Spinal cord (tissue), 10 donors: ENCODE results near the gene UBE2J2. TPM values are rescaled to one million over a fixed set of nuclear protein-coding genes. Genes with fewer than 3 reads are reported as not detected.
"Not testable (repeated sequence)": the region's sequence is repeated elsewhere in the genome, so short reads cannot be mapped to it uniquely, and the experiment has no call there.

Source experiments
- DNase-seq, 6 donors: peaks; one replicate each; pipeline versions ENCODE4 v3.0.0 to v3.0.0-alpha.2; 2013 to 2015; ENCODE audit warnings: low spot score in 6 of 6, low read depth in 4 of 6
- H3K27ac ChIP-seq: one replicate; pipeline ENCODE4 v1.5.1; 2013; ENCODE audit warnings: low read depth, low read length, control low read depth
- H3K27me3 ChIP-seq: one replicate; pipeline ENCODE4 v1.6.1; 2013; ENCODE audit warnings: low read length; ENCODE audit not compliant: control insufficient read depth, insufficient read depth
- H3K36me3 ChIP-seq: one replicate; pipeline ENCODE4 v1.6.1; 2013; ENCODE audit warnings: low read length; ENCODE audit not compliant: control insufficient read depth, insufficient read depth
- H3K4me1 ChIP-seq: one replicate; pipeline ENCODE4 v1.6.1; 2013; ENCODE audit warnings: low read length; ENCODE audit not compliant: control insufficient read depth, insufficient read depth
- H3K4me3 ChIP-seq: one replicate; pipeline ENCODE4 v1.5.1; 2013; ENCODE audit warnings: low read depth, low read length, control low read depth
- H3K9me3 ChIP-seq: one replicate; pipeline ENCODE4 v1.6.1; 2013; ENCODE audit warnings: low read length; ENCODE audit not compliant: control insufficient read depth, insufficient read depth
- whole genome bisulfite sequencing: methylation state at CpG from one replicate; pipeline ENCODE4 v1.1.5; 2013; ENCODE audit warnings: missing lambda C conversion rate; ENCODE audit not compliant: insufficient coverage; 5-methylcytosine and 5-hydroxymethylcytosine counted together
- polyA plus RNA-seq, 2 donors: library from polyadenylated mRNA; unstranded; fragments of 120-200 nt; gene quantifications; one replicate each; pipeline ENCODE4 v1.2.1, GENCODE V29; 2013; ENCODE audit not compliant: insufficient read length in 2 of 2
- total RNA-seq, 2 donors: library from RNA; depleted of rRNA in 1 of 2; stranded (reverse); fragments of 120-200 nt in 1 of 2; fragments of >200 nt in 1 of 2; gene quantifications; one replicate each; pipeline versions ENCODE4 v1.2.3 to v1.2.4, GENCODE V29; 2013 to 2014
- donor health status: healthy.

The UBE2J2 gene
- total and polyA plus RNA-seq, 4 donors = 26.4 to 82.9 (median 54.0) TPM

DNA sequence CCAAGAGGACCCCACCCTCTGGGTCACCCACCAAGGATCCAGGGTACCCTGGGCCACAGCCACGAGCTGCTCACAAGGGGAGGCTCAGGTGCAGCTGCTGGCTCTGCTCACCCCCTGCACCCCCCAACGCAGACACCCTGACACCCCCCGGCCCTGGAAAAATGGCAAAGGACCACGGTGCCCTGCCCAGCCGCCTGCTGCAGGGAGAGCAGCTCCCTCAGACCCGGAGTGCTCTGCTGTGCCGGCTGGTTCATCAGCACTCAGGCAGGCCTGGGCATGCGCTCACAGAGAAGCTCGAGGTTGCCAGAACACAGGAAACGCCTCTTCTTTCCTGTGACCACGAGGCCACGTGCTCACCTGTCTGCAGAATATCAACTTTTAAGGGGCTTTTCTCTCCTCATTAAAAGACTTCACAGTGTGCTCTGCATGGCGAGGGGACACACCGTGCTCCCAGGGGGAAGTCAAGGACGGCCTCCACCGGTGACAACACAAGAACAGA lies 22.8 kb downstream of the UBE2J2 start:
- Histone ChIP-seq H3K4me1 (no peaks in the 10 kb centered on the region), H3K36me3 (peaks cover 45% of the 10 kb centered on the region), H3K9me3 (no peaks in the 10 kb centered on the region), H3K27ac (no peak overlapping the region), H3K4me3 (no peak overlapping the region), H3K27me3 (peaks cover 18% of the 10 kb centered on the region)
- DNase-seq = no peak
- WGBS = 85% methylated on average over 15 of the region's 16 CpGs

DNA sequence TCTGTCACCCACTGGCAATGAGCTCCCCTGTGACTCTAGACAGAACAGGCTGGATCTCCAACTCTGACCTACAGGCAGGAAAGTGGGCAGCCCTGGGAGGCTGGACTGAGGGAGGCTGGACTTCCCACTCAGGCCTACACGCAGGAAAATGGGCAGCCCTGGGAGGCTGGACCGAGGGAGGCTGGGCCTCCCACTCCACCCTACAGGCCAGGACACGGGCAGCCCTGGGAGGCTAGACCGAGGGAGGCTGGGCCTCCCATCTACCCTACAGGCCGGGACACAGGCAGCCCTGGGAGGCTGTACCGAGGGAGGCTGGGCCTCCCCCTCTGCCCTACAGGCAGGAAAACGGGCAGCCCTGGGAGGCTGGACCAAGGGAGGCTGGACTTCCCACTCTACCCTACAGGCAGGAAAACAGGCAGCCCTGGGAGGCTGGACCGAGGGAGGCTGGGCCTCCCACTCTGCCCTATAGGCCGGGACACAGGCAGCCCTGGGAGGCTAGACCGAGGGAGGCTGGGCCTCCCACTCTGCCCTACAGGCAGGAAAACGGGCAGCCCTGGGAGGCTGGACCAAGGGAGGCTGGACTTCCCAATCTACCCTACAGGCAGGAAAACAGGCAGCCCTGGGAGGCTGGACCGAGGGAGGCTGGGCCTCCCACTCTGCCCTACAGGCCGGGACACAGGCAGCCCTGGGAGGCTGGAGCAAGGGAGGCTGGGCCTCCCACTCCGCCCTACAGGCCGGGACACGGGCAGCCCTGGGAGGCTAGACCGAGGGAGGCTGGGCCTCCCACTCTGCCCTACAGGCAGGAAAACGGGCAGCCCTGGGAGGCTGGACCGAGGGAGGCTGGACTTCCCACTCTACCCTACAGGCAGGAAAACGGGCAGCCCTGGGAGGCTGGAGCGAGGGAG lies 25.4 kb downstream of the UBE2J2 start:
- not testable (repeated sequence) for H3K27ac ChIP-seq, H3K9me3 ChIP-seq, DNase-seq, H3K4me3 ChIP-seq
- Histone ChIP-seq H3K36me3 (peaks cover 28% of the 10 kb centered on the region), H3K27me3 (peaks cover 27% of the 10 kb centered on the region), H3K4me1 (peaks cover 11% of the 10 kb centered on the region)
- 96% methylated on average over 4 of the region's 21 CpGs for WGBS

DNA sequence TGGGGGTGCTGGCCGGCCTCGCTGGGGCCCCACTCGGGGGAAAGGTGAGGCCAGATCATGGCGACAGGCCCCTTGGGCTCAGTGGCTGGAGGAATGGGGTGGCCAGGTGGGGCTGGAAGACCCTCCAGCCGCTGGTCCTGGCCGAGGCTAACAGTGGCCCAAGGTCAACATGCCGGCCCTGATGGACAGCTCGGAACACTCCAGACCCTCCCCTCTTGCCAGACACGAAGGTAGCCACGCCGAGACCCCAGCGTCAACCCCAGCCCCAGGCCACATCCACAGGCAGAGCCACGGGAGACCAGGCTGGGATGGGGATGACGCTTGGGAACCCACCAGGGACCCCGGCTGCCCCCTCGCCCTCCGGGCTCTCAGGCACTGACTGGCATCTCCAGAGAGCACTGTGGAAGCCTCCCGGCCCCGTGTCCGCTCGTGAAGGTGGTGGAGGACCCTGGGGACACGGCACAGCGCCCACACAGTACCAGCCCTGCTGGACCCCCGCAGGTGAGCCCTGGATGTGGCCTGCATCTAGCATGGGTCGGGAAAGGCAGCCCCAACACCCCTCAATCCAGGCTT lies 26.2 kb downstream of the UBE2J2 start:
- Histone ChIP-seq H3K27me3 (peaks cover 27% of the 10 kb centered on the region), H3K4me1 (peaks cover 11% of the 10 kb centered on the region)
- 69% methylated on average over 25 of the region's 25 CpGs for WGBS

DNA sequence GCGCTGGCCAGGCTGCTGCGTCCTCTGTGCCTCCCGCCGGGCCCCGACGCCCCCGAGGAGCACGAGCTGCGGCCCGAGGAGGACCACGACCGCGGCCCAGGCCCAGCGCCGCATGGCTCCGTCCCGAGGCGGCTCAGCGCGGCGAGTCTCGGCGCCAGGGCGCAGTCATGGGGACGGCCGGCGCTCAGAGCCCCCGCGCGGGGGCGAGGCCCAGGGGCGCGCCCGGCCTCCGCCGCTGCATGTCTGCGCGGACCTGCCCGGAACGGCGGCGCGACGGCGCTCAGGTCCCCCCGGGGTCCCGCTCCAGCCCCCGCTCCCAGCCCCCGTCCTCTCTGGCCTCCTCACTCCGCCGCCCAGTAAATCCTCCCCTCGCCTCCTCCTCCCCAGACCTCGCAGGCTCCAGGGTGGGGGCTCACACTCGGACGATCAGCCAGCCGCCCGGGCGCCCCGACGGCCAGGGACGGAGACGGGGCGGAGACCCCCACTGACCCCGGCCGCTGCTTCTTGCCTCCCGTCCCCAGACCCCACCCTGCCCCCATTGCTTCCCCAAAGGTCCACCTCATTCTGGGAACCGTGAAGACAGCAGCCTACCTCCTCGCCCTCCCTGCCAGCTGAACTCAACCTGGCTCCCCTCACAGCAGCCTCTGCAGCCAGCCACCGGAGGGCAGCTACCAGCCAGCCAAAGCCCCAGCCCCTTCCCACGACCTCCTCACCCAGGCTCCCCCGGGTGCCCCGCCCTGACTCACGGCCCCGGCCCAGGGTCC lies 26.9 kb downstream of the UBE2J2 start, which contains the start of gene C1QTNF12:
TSS of gene C1QTNF12 (minus strand) at position 146 of the 764 bp plus-strand sequence. CDS start at position 114, 32 bp downstream.
- Histone ChIP-seq H3K27me3 (peaks cover 27% of the 10 kb centered on the region), H3K36me3 (peaks cover 26% of the 10 kb centered on the region), H3K9me3 (no peaks in the 10 kb centered on the region), H3K27ac (no peak within 1 kb of the TSS), H3K4me3 (no peak within 1 kb of the TSS), H3K4me1 (peaks cover 11% of the 10 kb centered on the region)
- DNase-seq = no peak
- WGBS = 3% methylated on average over 72 of the region's 74 CpGs

More for the DNA sequence above, 26.2 kb downstream of the UBE2J2 start:
- H3K4me3 ChIP-seq = no peak overlapping the region
- DNase-seq = no peak
- H3K9me3 ChIP-seq = no peaks in the 10 kb centered on the region
- H3K27ac ChIP-seq = no peak overlapping the region
- peaks cover 26% of the 10 kb centered on the region for H3K36me3 ChIP-seq

DNA sequence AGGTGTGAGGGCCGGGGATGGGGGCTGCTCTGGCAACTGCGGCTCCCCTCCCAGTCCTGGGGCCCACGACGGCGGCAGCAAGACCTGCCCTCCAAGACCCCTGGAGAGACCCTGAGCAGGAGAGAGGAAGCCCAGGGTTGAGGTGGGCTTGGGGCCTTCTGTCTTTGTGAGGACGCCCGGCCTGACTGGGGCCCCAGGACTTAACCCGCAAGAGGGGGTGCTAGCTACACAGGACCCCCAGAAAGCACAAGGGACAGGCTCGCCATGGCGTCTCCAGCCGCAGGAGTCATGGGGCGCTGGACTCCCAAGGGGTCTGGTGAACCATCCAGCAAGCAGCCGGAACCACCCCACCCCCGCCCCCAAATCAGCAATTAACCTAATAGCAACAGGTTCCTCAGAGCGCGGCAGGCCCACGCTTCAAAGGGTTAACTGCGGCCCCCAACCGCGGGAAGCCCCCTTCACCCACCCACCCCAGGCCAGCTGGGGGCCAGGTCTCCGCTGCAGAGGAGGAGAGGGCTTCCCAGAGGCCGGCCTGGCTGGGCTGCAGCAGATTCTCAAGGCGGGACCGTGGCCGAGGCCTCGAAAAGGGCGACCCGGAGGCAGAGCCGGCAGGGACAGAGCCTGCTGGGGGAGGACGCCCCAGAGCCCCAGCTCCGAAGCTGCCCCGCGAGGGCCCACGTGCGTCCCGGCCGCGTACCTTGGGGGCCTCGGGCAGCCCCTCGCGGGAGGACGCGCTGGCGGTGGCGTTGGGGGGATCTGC lies 27.7 kb downstream of the UBE2J2 start:
- Histone ChIP-seq H3K4me3 (no peak overlapping the region), H3K4me1 (peaks cover 11% of the 10 kb centered on the region), H3K9me3 (no peaks in the 10 kb centered on the region), H3K27me3 (peaks cover 27% of the 10 kb centered on the region), H3K36me3 (peaks cover 34% of the 10 kb centered on the region), H3K27ac (no peak overlapping the region)
- WGBS = 21% methylated on average over 37 of the region's 45 CpGs
- DNase-seq = no peak

DNA sequence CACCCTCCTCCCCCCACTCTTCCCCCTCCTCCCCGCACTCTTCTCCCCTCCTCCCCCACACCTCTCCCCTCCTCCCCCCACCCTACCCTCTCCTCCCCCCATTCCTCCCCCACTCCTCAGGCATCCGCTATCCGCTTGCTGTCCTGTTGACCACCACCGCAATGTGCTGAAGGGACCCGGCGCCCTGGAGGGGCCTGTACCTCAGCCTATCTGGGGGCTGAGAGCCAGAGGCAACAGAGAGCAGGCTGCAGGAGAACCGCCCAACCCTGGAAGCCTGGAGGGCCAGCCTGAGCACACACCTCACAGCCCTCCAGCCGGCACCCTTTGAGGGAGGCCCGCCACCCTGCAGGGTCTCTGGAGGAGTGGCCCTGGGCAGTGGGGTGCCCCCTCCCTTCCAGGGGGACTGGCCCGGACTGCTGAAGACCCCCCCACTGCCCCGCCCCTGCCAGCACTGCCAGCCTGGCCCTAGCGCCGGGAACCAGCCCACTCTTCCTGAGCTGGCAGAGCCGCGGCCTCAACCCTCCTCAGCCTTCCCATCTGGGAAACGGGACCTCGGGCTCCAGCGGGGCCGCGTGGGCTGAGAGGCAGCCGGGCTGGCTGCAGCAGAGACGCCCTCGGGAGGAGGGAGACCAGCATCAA lies 28.4 kb downstream of the UBE2J2 start:
- Histone ChIP-seq H3K4me3 (no peak overlapping the region), H3K36me3 (peaks cover 33% of the 10 kb centered on the region), H3K9me3 (no peaks in the 10 kb centered on the region), H3K4me1 (peaks cover 11% of the 10 kb centered on the region), H3K27me3 (peaks cover 32% of the 10 kb centered on the region), H3K27ac (no peak overlapping the region)
- DNase-seq = no peak
- WGBS = 75% methylated on average over 19 of the region's 23 CpGs

DNA sequence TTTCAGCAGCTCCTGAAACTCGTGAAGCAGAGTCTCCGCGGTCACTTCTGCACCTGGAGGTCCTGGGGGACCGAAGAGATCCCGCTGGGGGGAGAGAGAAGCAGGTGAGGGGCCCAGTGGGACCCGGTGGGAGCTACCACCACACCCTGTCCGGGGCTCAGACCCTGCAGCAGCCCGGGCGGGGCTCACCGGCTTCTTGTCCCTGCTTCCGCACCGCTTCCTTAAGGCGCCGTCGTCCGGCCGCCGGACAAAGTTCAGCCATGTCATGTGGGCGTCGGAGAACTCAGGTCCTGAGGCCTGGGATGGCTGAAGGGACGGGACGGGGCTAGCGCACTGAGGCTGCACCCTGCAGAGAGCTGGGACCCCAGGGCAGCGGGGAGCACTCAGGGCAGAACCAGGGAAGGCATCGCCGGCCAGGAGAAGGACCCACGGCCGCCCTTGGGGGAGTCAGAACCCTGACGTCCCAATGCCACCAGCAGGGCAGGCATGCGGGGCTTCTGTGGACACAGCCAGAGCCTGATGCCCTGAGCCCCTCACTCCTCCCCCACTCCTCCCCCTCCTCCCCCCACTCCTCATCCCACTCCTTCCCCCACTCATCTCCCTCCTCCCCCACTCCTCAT lies 29.4 kb downstream of the UBE2J2 start:
- DNase-seq = no peak
- no peak overlapping the region for H3K4me3 ChIP-seq
- H3K4me1 ChIP-seq = peaks cover 20% of the 10 kb centered on the region
- 46% methylated on average over 28 of the region's 30 CpGs for WGBS
- no peaks in the 10 kb centered on the region for H3K9me3 ChIP-seq
- no peak overlapping the region for H3K27ac ChIP-seq
- peaks cover 42% of the 10 kb centered on the region for H3K27me3 ChIP-seq
- peaks cover 35% of the 10 kb centered on the region for H3K36me3 ChIP-seq

DNA sequence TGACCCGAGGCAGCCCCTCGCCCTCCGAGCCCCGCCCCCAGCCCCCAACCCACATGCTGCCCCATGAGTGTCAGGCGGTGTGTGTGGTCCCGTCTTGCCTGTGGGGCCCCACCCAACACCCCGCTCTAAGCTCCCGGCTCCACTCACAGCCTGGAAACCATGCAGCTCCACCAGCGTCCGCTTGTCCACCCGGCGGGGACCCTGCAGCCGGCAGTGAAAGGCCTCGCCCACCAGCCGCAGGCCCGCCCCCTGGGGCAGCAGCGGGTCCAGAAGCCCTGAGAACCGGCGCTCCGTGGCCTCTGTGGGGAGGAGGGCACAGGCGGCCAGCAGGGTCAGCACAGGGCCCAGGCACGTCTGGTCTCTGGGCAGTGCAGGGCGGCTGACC lies 29.9 kb downstream of the UBE2J2 start:
- WGBS = 38% methylated on average over 22 of the region's 23 CpGs
- DNase-seq = no peak
- Histone ChIP-seq H3K4me3 (no peak overlapping the region), H3K9me3 (no peaks in the 10 kb centered on the region), H3K4me1 (peaks cover 23% of the 10 kb centered on the region), H3K27me3 (peaks cover 46% of the 10 kb centered on the region), H3K27ac (no peak overlapping the region), H3K36me3 (peaks cover 35% of the 10 kb centered on the region)
